Fibroblast of the aortic adventitia (primary cell): Measurements from ENCODE around the gene PLGRKT. TPM values are rescaled to one million over a fixed set of nuclear protein-coding genes. Genes with fewer than 3 reads are reported as not detected.
"Not testable (repeated sequence)": the region's sequence is repeated elsewhere in the genome, so short reads cannot be mapped to it uniquely, and the experiment has no call there.

Experiments used
- DNase-seq: peaks from one replicate; pipeline ENCODE4 v3.0.0-alpha.2; 2010; ENCODE audit warnings: low read depth
- H3K4me3 ChIP-seq: 2 replicates; pipeline ENCODE4 v1.5.1; 2011; ENCODE audit warnings: low read depth, mild to moderate bottlenecking, control low read depth, low read length, moderate library complexity
- total RNA-seq: library from RNA; depleted of rRNA; stranded (reverse); fragments of >200 nt; gene quantifications from 2 replicates; pipeline ENCODE4 v1.2.3, GENCODE V29; 2012; ENCODE audit warnings: low replicate concordance
- TF ChIP-seq, protein P1 (sequence below): IDR thresholded peaks from 2 replicates; pipeline ENCODE4 v1.5.1; 2011; ENCODE audit warnings: mild to moderate bottlenecking, low read length, control low read depth, inconsistent platforms; ENCODE audit not compliant: insufficient read depth

Gene PLGRKT
- total RNA-seq, 1 donor = 25.8 TPM

GRCh38 chr9:5480919-5481318 lies 43.2 kb upstream of the PLGRKT start:
- TF ChIP-seq, protein P1, sequence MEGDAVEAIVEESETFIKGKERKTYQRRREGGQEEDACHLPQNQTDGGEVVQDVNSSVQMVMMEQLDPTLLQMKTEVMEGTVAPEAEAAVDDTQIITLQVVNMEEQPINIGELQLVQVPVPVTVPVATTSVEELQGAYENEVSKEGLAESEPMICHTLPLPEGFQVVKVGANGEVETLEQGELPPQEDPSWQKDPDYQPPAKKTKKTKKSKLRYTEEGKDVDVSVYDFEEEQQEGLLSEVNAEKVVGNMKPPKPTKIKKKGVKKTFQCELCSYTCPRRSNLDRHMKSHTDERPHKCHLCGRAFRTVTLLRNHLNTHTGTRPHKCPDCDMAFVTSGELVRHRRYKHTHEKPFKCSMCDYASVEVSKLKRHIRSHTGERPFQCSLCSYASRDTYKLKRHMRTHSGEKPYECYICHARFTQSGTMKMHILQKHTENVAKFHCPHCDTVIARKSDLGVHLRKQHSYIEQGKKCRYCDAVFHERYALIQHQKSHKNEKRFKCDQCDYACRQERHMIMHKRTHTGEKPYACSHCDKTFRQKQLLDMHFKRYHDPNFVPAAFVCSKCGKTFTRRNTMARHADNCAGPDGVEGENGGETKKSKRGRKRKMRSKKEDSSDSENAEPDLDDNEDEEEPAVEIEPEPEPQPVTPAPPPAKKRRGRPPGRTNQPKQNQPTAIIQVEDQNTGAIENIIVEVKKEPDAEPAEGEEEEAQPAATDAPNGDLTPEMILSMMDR = no peak
- H3K4me3 ChIP-seq = no peak overlapping the region
- no peak for DNase-seq

- TF ChIP-seq, protein P1 = no peak
- H3K4me3 ChIP-seq = no peak overlapping the region
- DNase-seq = no peak
Measured at GRCh38 chr9:5479994-5480694, 42.4 kb upstream of the PLGRKT start.

GRCh38 chr9:5478206-5478605 lies 40.5 kb upstream of the PLGRKT start:
- TF ChIP-seq, protein P1 = no peak
- no peak overlapping the region for H3K4me3 ChIP-seq
- DNase-seq = no peak

GRCh38 chr9:5475611-5476010 lies 37.9 kb upstream of the PLGRKT start:
- not testable (repeated sequence) for H3K4me3 ChIP-seq, DNase-seq

DNA sequence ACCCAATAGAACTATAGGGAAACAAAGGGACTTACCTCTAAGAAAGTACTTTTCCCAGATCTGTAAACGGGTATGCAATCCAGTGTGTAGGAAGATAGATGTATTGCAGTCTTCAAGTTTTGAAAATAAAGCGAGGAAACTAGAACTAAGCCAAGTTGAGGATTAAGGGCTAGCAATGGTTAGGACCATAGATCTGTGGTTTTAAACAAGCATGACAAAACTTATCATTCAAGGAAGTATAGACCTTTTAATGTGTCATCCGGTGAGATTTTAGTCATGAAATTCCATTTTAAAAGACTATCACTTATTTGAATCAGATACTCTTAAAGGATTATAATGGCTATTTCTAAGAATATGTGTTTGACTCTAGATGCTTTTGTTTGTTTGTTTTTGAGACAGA lies 33.1 kb upstream of the PLGRKT start:
- no peak overlapping the region for H3K4me3 ChIP-seq
- no peak for DNase-seq
- TF ChIP-seq, protein P1 = no peak

DNA sequence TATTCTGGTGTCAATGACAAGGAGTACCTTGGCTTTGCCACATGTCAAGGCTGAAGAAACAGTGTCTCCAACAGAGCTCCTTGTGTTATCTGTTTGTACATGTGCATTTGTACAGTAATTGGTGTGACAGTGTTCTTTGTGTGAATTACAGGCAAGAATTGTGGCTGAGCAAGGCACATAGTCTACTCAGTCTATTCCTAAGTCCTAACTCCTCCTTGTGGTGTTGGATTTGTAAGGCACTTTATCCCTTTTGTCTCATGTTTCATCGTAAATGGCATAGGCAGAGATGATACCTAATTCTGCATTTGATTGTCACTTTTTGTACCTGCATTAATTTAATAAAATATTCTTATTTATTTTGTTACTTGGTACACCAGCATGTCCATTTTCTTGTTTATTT lies 32.4 kb upstream of the PLGRKT start:
- TF ChIP-seq, protein P1 = no peak
- H3K4me3 ChIP-seq = no peak overlapping the region
- no peak for DNase-seq

DNA sequence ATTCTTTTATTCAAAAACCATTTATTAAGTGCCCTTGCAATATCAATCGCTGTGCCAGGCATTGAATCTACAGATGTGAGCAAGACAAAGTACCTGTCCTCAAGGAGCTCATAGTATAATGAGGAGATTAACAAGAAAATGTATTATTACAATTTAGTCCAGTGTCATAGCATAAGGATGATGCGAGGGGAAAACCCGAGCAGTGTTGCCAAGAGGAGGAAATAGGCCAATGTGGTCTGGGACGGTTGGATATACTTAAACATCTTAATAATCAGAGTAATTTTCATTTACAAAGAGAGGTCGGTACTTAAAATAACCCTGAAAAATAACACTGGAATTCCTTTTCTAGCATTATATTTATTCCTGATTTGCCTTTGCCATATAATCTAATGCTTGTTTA lies 31.1 kb upstream of the PLGRKT start:
- DNase-seq = peak; percentile 22
- TF ChIP-seq, protein P1 = no peak
- H3K4me3 ChIP-seq = no peak overlapping the region
